CD8-positive, alpha-beta memory T cell (primary cell): ENCODE results near the gene CIDEC. TPM values are rescaled to one million over a fixed set of nuclear protein-coding genes. Genes with fewer than 3 reads are reported as not detected.
"Not testable (repeated sequence)": the region's sequence is repeated elsewhere in the genome, so short reads cannot be mapped to it uniquely, and the experiment has no call there.

Experiments used
- CTCF ChIA-PET: fragments of 350-600 bp; sonication (Branson Sonifier 250); formaldehyde crosslinking; loops from one replicate; lab custom pipeline; 2021; ENCODE audit warnings: antibody characterized with exemption; lab: Charles Lee
- POLR2A ChIA-PET: fragments of 350-600 bp; sonication (Branson Sonifier 250); formaldehyde crosslinking; loops from one replicate; lab custom pipeline; 2021; ENCODE audit warnings: antibody characterized with exemption; lab: Charles Lee
- DNase-seq, 5 donors: peaks; one replicate each; pipeline versions ENCODE4 v3.0.0 to v3.0.0-alpha.2; 2020 to 2022; ENCODE audit warnings: mixed read lengths in 1 of 5
- H3K27ac ChIP-seq: one replicate; pipeline ENCODE4 v1.7.0; 2013; ENCODE audit warnings: low read depth, mild to moderate bottlenecking, low read length, moderate library complexity
- H3K27me3 ChIP-seq: 2 replicates; pipeline ENCODE4 v1.7.0; 2013; ENCODE audit warnings: low read length, mild to moderate bottlenecking; ENCODE audit not compliant: insufficient read depth, poor library complexity, severe bottlenecking
- H3K36me3 ChIP-seq: 2 replicates; pipeline ENCODE4 v1.7.0; 2013; ENCODE audit warnings: mild to moderate bottlenecking, low read length, moderate library complexity; ENCODE audit not compliant: insufficient read depth
- H3K4me1 ChIP-seq: 2 replicates; pipeline ENCODE4 v1.7.0; 2013; ENCODE audit warnings: mild to moderate bottlenecking, low read length, moderate library complexity; ENCODE audit not compliant: insufficient read depth
- H3K4me3 ChIP-seq: 2 replicates; pipeline ENCODE4 v1.7.0; 2013; ENCODE audit warnings: mild to moderate bottlenecking, low read length
- H3K9me3 ChIP-seq: 2 replicates; pipeline ENCODE4 v1.7.0; 2013; ENCODE audit warnings: mild to moderate bottlenecking, low read length
- H3K27ac Mint-ChIP-seq, 8 donors: one replicate each; pipeline ENCODE4 v1.8.0; 2020 to 2021; ENCODE audit warnings: mixed read lengths in 8 of 8, mild to moderate bottlenecking in 6 of 8, inconsistent platforms in 3 of 8, moderate library complexity in 3 of 8
- H3K27me3 Mint-ChIP-seq, 2 donors: one replicate each; pipeline ENCODE4 v1.8.0; 2020 to 2021; ENCODE audit warnings: mixed read lengths in 2 of 2, mild to moderate bottlenecking in 1 of 2, moderate library complexity in 1 of 2
- H3K36me3 Mint-ChIP-seq, 3 donors: one replicate each; pipeline ENCODE4 v1.8.0; 2020 to 2021; ENCODE audit warnings: mixed read lengths in 3 of 3, inconsistent platforms in 1 of 3, mild to moderate bottlenecking in 1 of 3
- H3K4me1 Mint-ChIP-seq, 3 donors: one replicate each; pipeline ENCODE4 v1.8.0; 2020 to 2021; ENCODE audit warnings: mixed read lengths in 3 of 3, inconsistent platforms in 1 of 3, mild to moderate bottlenecking in 1 of 3
- H3K4me3 Mint-ChIP-seq, 7 donors: one replicate each; pipeline ENCODE4 v1.8.0; 2020 to 2021; ENCODE audit warnings: mixed read lengths in 7 of 7, mild to moderate bottlenecking in 6 of 7, moderate library complexity in 4 of 7, inconsistent platforms in 2 of 7
- H3K9me3 Mint-ChIP-seq, 5 donors: one replicate each; pipeline ENCODE4 v1.8.0; 2020 to 2022; ENCODE audit warnings: mixed read lengths in 5 of 5, mild to moderate bottlenecking in 3 of 5, moderate library complexity in 2 of 5, inconsistent platforms in 1 of 5
- polyA plus RNA-seq: library from polyadenylated mRNA; unstranded; fragments of 300-500 nt; fragmentation: Illumina TruSeq; gene quantifications from one replicate; pipeline ENCODE4 v1.2.3, GENCODE V29; 2021
- total RNA-seq, 2 experiments: library from RNA; stranded (reverse); gene quantifications; one replicate each; pipeline ENCODE4 v1.2.3, GENCODE V29; 2021

Gene CIDEC
- total and polyA plus RNA-seq, 3 experiments from 2014 or later, result not detected

DNA sequence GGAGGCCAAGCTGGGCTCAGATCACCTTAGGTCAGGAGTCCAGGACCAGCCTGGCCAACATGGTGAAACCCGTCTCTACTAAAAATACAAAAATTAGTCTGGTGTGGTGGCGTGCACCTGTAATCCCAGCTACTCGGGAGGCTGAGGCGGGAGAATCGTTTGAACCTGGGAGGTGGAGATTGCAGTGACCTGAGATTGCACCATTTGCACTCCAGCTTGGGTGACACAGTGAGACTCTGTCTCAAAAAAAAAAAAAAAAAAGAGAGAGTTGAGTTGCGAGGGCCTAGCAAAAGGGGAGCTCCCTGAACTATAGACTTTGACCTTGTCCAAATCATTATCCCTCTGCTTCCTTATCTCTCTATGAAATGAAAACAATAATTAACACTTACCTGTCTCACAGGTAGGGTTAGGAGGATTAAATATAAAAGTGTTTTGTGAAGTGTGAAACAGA lies 20.9 kb upstream of the CIDEC start:
- H3K36me3 Mint-ChIP-seq, H3K4me3 ChIP-seq, H3K36me3 ChIP-seq, H3K27me3 Mint-ChIP-seq, H3K27me3 ChIP-seq, DNase-seq, H3K27ac ChIP-seq, H3K9me3 ChIP-seq, H3K9me3 Mint-ChIP-seq: not testable (repeated sequence)
- POLR2A ChIA-PET, result interaction anchor here (1.5 kb wide), 1 partner anchor 10 kb away, joined by 6 read pairs; no protein-coding TSS in a partner anchor
- Mint-ChIP-seq H3K27ac (peak overlapping the region in 6 of 8 donors; percentile 38 to 89 (median 81)), H3K4me3 (peak overlapping the region in 1 of 7 donors; percentile 45), H3K4me1 (peaks cover 18 to 38% (median 36%) of the 10 kb centered on the region in 3 donors)
- H3K4me1 ChIP-seq, result peaks cover 19% of the 10 kb centered on the region
- CTCF ChIA-PET, result interaction anchor here (1.2 to 2.1 kb wide), 2 partner anchors 10 to 32 kb away, joined by 3 to 5 read pairs; no protein-coding TSS in a partner anchor

- no peak overlapping the region for H3K27ac ChIP-seq
- no peaks in the 10 kb centered on the region for H3K36me3 ChIP-seq
- no peak overlapping the region for H3K4me3 Mint-ChIP-seq
- no peaks in the 10 kb centered on the region for H3K27me3 Mint-ChIP-seq
- no peak overlapping the region for H3K4me3 ChIP-seq
- no peaks in the 10 kb centered on the region for H3K9me3 ChIP-seq
- CTCF ChIA-PET, result no interaction called here
- peak overlapping the region in 2 of 8 donors; percentile 29 to 58 for H3K27ac Mint-ChIP-seq
- peaks cover 3 to 6% (median 6%) of the 10 kb centered on the region in 3 donors for H3K36me3 Mint-ChIP-seq
- H3K9me3 Mint-ChIP-seq, result no peaks in the 10 kb centered on the region
- no peaks in the 10 kb centered on the region for H3K27me3 ChIP-seq
- H3K4me1 Mint-ChIP-seq, result peaks cover 24 to 50% (median 48%) of the 10 kb centered on the region in 3 donors
- DNase-seq, result no peak
- H3K4me1 ChIP-seq, result peaks cover 19% of the 10 kb centered on the region
- POLR2A ChIA-PET, result interaction anchor here (0.7 kb wide), 1 partner anchor 169 kb away, joined by 4 read pairs; no protein-coding TSS in a partner anchor
These were observed 19.3 kb upstream of the CIDEC start for GRCh38 chr3:9899289-9899791.

DNA sequence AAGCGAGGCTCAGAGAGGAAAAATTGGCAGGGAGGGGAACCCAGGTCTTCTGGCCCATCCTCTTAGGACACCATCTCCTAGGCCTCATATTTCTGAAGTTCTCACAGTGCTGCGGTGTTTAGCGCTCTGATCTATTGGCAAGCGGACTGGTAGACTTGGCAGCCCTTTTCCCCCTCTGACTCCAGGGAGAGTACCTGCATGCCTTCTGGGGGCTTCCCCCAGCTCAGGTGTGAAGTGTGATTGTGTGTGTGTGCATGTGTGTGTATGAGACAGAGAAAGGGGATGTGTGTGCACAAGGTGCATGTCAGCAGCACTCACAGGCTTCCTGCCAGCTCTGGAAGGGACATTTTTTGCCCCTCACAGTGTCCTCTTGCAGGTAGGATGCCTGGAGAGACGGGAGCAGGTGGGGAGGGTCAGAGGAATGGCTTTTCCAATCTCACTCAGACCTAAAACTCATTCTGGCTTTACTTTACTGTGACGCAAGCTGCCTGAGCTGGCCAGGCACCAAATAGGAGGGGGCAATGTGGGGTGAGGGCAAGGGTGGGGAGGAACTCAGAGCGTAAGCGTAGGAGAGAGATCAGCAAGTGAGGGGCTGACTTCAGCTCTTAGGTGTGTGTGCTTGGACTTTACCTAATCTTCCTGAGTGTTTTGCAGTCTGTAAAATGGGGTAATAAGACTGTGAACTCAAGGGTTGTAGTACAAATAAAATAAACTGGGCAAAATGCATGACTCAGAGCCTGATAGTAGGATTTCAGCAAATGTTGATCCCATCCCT lies 18.6 kb upstream of the CIDEC start:
- Mint-ChIP-seq H3K4me1 (peaks cover 28 to 54% (median 52%) of the 10 kb centered on the region in 3 donors), H3K27me3 (no peaks in the 10 kb centered on the region), H3K27ac (peak overlapping the region; percentile 40 to 86 (median 80)), H3K4me3 (peak overlapping the region in 1 of 7 donors; percentile 29), H3K9me3 (no peaks in the 10 kb centered on the region), H3K36me3 (peaks cover 3 to 13% (median 7%) of the 10 kb centered on the region in 3 donors)
- Histone ChIP-seq H3K36me3 (no peaks in the 10 kb centered on the region), H3K9me3 (no peaks in the 10 kb centered on the region), H3K27ac (no peak overlapping the region), H3K27me3 (no peaks in the 10 kb centered on the region), H3K4me1 (peaks cover 19% of the 10 kb centered on the region), H3K4me3 (no peak overlapping the region)
- no peak for DNase-seq
- ChIA-PET POLR2A (no interaction called here), CTCF (no interaction called here)

DNA sequence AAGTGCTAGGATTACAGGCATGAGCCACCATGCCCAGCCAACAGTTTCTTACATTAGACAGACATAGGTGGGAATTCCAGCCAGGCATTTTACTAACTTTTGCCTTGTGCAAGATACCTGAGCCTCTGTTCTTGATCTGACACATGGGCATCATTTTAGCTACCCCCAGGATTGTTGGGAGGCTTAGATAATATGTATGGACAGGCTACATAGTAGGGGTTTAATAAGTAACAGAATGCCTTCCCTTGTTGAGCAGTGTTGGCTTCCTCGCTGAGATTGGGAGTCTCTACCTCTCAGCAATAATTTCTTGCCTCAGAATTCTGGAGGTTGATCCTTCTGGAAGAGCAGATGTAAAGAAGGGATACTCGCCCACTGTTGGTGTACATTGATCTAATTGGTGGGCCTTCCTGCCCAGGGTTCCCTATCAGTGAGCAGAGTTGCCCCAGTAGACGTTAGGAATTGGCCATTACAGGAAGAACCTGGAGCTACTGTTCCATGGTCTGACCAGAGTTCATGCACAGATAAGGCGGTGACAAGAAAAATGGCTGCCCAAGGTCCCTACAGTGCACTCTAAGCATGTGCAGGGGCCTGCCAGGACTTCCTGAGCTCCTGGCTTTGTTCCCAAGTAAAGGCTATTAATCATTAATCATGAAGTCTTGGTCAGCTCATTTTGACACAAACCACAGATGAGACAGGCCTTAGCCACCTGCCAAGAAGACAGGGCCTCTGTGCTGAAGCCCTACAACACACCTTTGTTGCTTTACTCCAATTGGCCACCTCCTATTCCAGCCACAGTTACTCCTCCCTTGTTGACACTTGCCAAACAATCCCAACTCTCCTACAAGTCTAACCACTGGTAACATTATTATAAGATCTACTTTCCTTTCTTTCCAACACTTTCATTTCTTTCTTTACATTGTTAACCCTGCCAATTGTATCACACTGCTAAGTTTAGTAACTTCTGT lies 17.6 kb upstream of the CIDEC start:
- no peak overlapping the region for H3K27ac ChIP-seq

GRCh38 chr3:9896755-9897407 lies 16.8 kb upstream of the CIDEC start:
- DNase-seq, H3K36me3 ChIP-seq, CTCF ChIA-PET, H3K9me3 Mint-ChIP-seq, H3K27me3 ChIP-seq, H3K9me3 ChIP-seq, H3K4me3 ChIP-seq, H3K27ac ChIP-seq, H3K4me1 ChIP-seq, H3K27me3 Mint-ChIP-seq, POLR2A ChIA-PET, H3K4me3 Mint-ChIP-seq: not testable (repeated sequence)
- H3K4me1 Mint-ChIP-seq, result peaks cover 26 to 51% (median 51%) of the 10 kb centered on the region in 3 donors
- H3K27ac Mint-ChIP-seq, result peak overlapping the region; percentile 1 to 85 (median 62)
- H3K36me3 Mint-ChIP-seq, result peaks cover 6 to 28% (median 18%) of the 10 kb centered on the region in 3 donors

More for the DNA sequence above, 17.6 kb upstream of the CIDEC start:
- Histone ChIP-seq H3K4me1 (peaks cover 12% of the 10 kb centered on the region), H3K4me3 (no peak overlapping the region), H3K36me3 (peaks cover 7% of the 10 kb centered on the region), H3K27me3 (no peaks in the 10 kb centered on the region), H3K9me3 (no peaks in the 10 kb centered on the region)
- ChIA-PET CTCF (no interaction called here), POLR2A (no interaction called here)
- H3K36me3 Mint-ChIP-seq, result peaks cover 3 to 22% (median 14%) of the 10 kb centered on the region in 3 donors
- peak overlapping the region in 1 of 7 donors; percentile 29 for H3K4me3 Mint-ChIP-seq
- DNase-seq, result no peak
- no peaks in the 10 kb centered on the region for H3K9me3 Mint-ChIP-seq
- H3K27me3 Mint-ChIP-seq, result no peaks in the 10 kb centered on the region
- H3K27ac Mint-ChIP-seq, result peak overlapping the region; percentile 8 to 86 (median 78)
- peaks cover 26 to 53% (median 53%) of the 10 kb centered on the region in 3 donors for H3K4me1 Mint-ChIP-seq

- Mint-ChIP-seq H3K4me1 (peaks cover 29 to 54% (median 53%) of the 10 kb centered on the region in 3 donors), H3K36me3 (peaks cover 6 to 32% (median 18%) of the 10 kb centered on the region in 3 donors), H3K27ac (peak overlapping the region; percentile 1 to 83 (median 32))
- CTCF ChIA-PET, H3K27me3 Mint-ChIP-seq, H3K27ac ChIP-seq, H3K9me3 ChIP-seq, H3K4me3 Mint-ChIP-seq, DNase-seq, H3K27me3 ChIP-seq, POLR2A ChIA-PET, H3K4me1 ChIP-seq, H3K9me3 Mint-ChIP-seq, H3K36me3 ChIP-seq, H3K4me3 ChIP-seq: not testable (repeated sequence)
These were observed 15.7 kb upstream of the CIDEC start for GRCh38 chr3:9895715-9896114.

DNA sequence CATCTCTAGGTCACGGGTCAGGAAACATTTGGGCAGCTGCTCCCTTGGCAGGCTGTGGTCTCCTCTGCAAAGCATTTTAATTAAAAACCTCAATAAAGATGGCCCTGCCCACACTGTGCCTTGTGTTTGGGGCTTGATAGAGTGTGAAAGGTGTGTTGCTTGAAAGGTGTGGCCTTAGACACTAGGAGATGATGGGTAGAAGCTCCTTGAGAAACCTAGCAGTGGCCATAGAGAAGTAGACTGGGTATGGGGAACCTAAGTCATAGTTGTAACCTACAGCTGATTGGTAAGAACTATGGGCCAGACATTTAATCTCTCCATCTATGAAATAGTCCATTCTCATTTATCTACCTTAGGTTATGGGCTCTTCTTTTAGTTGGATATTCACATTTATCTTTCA lies 13.7 kb upstream of the CIDEC start:
- Mint-ChIP-seq H3K4me1 (peaks cover 32 to 61% (median 53%) of the 10 kb centered on the region in 3 donors), H3K9me3 (no peaks in the 10 kb centered on the region), H3K4me3 (peak overlapping the region in 3 of 7 donors; percentile 7 to 15 (median 13)), H3K36me3 (peaks cover 6 to 36% (median 18%) of the 10 kb centered on the region in 3 donors), H3K27me3 (no peaks in the 10 kb centered on the region), H3K27ac (peak overlapping the region in 7 of 8 donors; percentile 8 to 92 (median 67))
- Histone ChIP-seq H3K4me3 (no peak overlapping the region), H3K27me3 (no peaks in the 10 kb centered on the region), H3K27ac (no peak overlapping the region), H3K9me3 (no peaks in the 10 kb centered on the region), H3K4me1 (peaks cover 13% of the 10 kb centered on the region), H3K36me3 (peaks cover 7% of the 10 kb centered on the region)
- ChIA-PET POLR2A (interaction anchor here (0.6 kb wide), 1 partner anchor 235 kb away, joined by 4 read pairs; no protein-coding TSS in a partner anchor), CTCF (interaction anchor here (1.1 kb wide), 1 partner anchor 45 kb away, joined by 3 read pairs; no protein-coding TSS in a partner anchor)
- DNase-seq, result no peak
